OCI-LY1 (cell line): ENCODE measurements around the gene MYH13.

ENCODE experiments used
- H2AFZ ChIP-seq: fragments of 200-600 bp; sonication (generic), shearing (Covaris generic); 2 replicates; pipeline ENCODE4 v1.6.0; 2014; ENCODE audit warnings: antibody characterized with exemption, mild to moderate bottlenecking, low read length
- H3F3A ChIP-seq: fragments of 200-600 bp; sonication (generic), shearing (Covaris generic); 2 replicates; pipeline ENCODE4 v1.6.0; 2014; ENCODE audit warnings: mild to moderate bottlenecking, antibody characterized with exemption, low read length, moderate library complexity; ENCODE audit not compliant: insufficient read depth
- H3K27ac ChIP-seq: fragments of 200-600 bp; sonication (generic); 2 replicates; pipeline ENCODE4 v1.5.1; 2014; ENCODE audit warnings: low read length, mixed run types, mild to moderate bottlenecking, low read depth; ENCODE audit not compliant: poor library complexity, severe bottlenecking
- H3K27me3 ChIP-seq: fragments of 200-600 bp; sonication (generic); 2 replicates; pipeline ENCODE4 v1.6.0; 2014; ENCODE audit warnings: antibody characterized with exemption, mild to moderate bottlenecking, low read length, moderate library complexity; ENCODE audit not compliant: insufficient read depth
- H3K36me3 ChIP-seq: fragments of 200-600 bp; sonication (generic); 2 replicates; pipeline ENCODE4 v1.6.1; 2014; ENCODE audit warnings: mild to moderate bottlenecking, antibody characterized with exemption, low read length, moderate library complexity, mixed read lengths; ENCODE audit not compliant: insufficient read depth
- H3K4me1 ChIP-seq: fragments of 200-600 bp; sonication (generic); 2 replicates; pipeline ENCODE4 v1.5.1; 2014; ENCODE audit warnings: mild to moderate bottlenecking, low read length, moderate library complexity; ENCODE audit not compliant: insufficient read depth, severe bottlenecking
- H3K4me2 ChIP-seq: fragments of 200-600 bp; sonication (generic), shearing (Covaris generic); 2 replicates; pipeline ENCODE4 v1.6.1; 2014; ENCODE audit warnings: low read length
- H3K4me3 ChIP-seq: fragments of 200-600 bp; sonication (generic); 2 replicates; pipeline ENCODE4 v1.5.1; 2014; ENCODE audit warnings: low read length, low read depth, mild to moderate bottlenecking, mixed read lengths; ENCODE audit not compliant: poor library complexity, severe bottlenecking
- H3K79me2 ChIP-seq: fragments of 200-600 bp; shearing (Covaris generic); 2 replicates; pipeline ENCODE4 v1.6.1; 2016; ENCODE audit warnings: mixed run types, low read length, mixed read lengths; ENCODE audit not compliant: insufficient read depth
- H3K9ac ChIP-seq: fragments of 200-600 bp; sonication (generic), shearing (Covaris generic); 2 replicates; pipeline ENCODE4 v1.6.1; 2014; ENCODE audit warnings: mild to moderate bottlenecking, low read length, mixed read lengths
- H3K9me2 ChIP-seq: fragments of 200-600 bp; sonication (generic), shearing (Covaris generic); 2 replicates; pipeline ENCODE4 v1.6.1; 2014; ENCODE audit warnings: low read depth, mild to moderate bottlenecking, low read length, mixed read lengths
- H3K9me3 ChIP-seq: fragments of 200-600 bp; shearing (Covaris generic); 2 replicates; pipeline ENCODE4 v1.6.1; 2014; ENCODE audit warnings: low read length, mixed read lengths
- H4K20me1 ChIP-seq: fragments of 200-600 bp; sonication (generic), shearing (Covaris generic); 2 replicates; pipeline ENCODE4 v1.6.0; 2016; ENCODE audit warnings: mild to moderate bottlenecking, low read length; ENCODE audit not compliant: insufficient read depth
- CTCF ChIP-seq: fragments of 200-600 bp; sonication (generic), shearing (Covaris generic); IDR thresholded peaks from 2 replicates; pipeline ENCODE4 v1.5.1; 2017; ENCODE audit warnings: mild to moderate bottlenecking, antibody characterized with exemption, low read length, moderate library complexity, mixed read lengths
- EZH2 ChIP-seq: fragments of 200-600 bp; sonication (generic), shearing (Covaris generic); IDR thresholded peaks from 2 replicates; pipeline ENCODE4 v1.8.0; 2017; ENCODE audit warnings: borderline replicate concordance, mixed run types, mild to moderate bottlenecking, antibody characterized with exemption, low read length, moderate library complexity, mixed read lengths

Gene MYH13

GRCh38 chr17:10266296-10266876 lies 106.4 kb downstream of the MYH13 start:
- no peak overlapping the region for H3K4me3 ChIP-seq

DNA sequence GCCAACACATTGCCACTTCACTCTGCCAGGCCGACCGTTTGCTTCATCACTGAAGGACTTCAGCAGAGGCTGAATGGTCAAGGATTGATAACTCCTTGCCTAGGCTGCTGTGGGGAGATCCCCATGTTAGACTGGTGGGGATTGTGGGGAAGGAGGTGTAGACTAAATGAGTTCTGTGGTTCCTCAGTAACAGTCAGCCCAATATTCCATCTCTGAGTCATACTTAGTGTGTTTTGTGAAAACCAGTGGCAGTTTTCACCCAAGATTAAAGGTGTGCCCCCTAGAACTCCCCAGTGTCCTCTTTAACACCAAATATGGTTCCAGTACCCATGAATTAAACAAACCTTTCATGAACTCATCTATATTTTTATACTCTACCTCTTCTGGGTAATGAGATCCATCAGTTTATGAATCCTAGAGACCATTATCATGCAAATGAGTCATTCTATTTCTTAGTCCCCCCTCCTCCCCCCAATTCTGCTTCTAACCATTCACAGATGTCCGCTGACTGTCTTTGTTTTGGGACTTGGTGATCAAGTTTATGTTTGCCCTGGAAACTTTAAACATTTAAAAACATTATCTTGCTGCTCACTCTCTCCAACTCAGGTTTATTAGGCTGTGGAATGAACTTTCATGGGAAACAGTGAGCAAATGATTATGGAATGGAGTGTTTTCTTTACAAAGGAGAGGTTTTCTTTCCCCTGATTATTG lies 107.6 kb downstream of the MYH13 start:
- Histone ChIP-seq H3K27me3 (no peaks in the 10 kb centered on the region), H3K9me2 (no peaks in the 10 kb centered on the region), H3K4me3 (no peak overlapping the region), H3K9me3 (no peaks in the 10 kb centered on the region), H3K4me1 (no peaks in the 10 kb centered on the region), H4K20me1 (no peaks in the 10 kb centered on the region), H3K9ac (no peak overlapping the region), H3K36me3 (no peaks in the 10 kb centered on the region), H3F3A (no peaks in the 10 kb centered on the region), H3K4me2 (no peak overlapping the region), H3K27ac (no peak overlapping the region), H3K79me2 (no peaks in the 10 kb centered on the region), H2AFZ (no peak overlapping the region)
- TF ChIP-seq CTCF = no peak
- TF ChIP-seq EZH2 = no peak

More at GRCh38 chr17:10266296-10266876, 106.4 kb downstream of the MYH13 start:
- Histone ChIP-seq H3K79me2 (no peaks in the 10 kb centered on the region), H3K4me2 (no peak overlapping the region), H3K9ac (no peak overlapping the region), H3K9me3 (no peaks in the 10 kb centered on the region), H3K36me3 (no peaks in the 10 kb centered on the region), H3K9me2 (no peaks in the 10 kb centered on the region), H4K20me1 (no peaks in the 10 kb centered on the region), H2AFZ (no peak overlapping the region), H3K27me3 (no peaks in the 10 kb centered on the region), H3K27ac (no peak overlapping the region), H3F3A (no peaks in the 10 kb centered on the region), H3K4me1 (no peaks in the 10 kb centered on the region)
- TF ChIP-seq CTCF = no peak
- TF ChIP-seq EZH2 = no peak

DNA sequence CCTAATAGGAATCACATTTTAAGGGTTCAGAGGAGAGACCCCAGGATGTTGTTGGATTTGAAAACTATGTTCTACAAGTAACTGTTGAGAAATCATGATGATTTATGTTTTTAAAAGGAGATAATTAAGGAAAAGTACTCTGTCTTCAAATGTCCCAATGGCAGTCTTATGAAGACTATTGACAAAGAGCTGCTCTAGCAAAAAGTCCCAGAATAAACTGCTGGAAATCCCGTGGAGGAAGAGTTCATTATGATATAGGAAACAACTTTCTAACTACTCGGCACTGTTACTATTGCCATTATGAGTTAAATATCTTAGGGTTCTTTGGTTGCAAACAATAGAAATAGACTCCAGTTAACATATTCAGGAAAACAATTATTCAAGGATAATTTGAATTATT lies 108.8 kb downstream of the MYH13 start:
- H3K27ac ChIP-seq = no peak overlapping the region
- H4K20me1 ChIP-seq = no peaks in the 10 kb centered on the region
- H3K9me2 ChIP-seq = no peaks in the 10 kb centered on the region
- H3K4me3 ChIP-seq = no peak overlapping the region
- H3K79me2 ChIP-seq = no peaks in the 10 kb centered on the region
- no peak overlapping the region for H2AFZ ChIP-seq
- H3K36me3 ChIP-seq = no peaks in the 10 kb centered on the region
- TF ChIP-seq CTCF (no peak), EZH2 (no peak)
- no peak overlapping the region for H3K4me2 ChIP-seq
- no peak overlapping the region for H3K9ac ChIP-seq
- no peaks in the 10 kb centered on the region for H3F3A ChIP-seq
- H3K27me3 ChIP-seq = no peaks in the 10 kb centered on the region
- no peaks in the 10 kb centered on the region for H3K9me3 ChIP-seq
- H3K4me1 ChIP-seq = no peaks in the 10 kb centered on the region
